ENCODE data around the gene COL5A1.

DNA sequence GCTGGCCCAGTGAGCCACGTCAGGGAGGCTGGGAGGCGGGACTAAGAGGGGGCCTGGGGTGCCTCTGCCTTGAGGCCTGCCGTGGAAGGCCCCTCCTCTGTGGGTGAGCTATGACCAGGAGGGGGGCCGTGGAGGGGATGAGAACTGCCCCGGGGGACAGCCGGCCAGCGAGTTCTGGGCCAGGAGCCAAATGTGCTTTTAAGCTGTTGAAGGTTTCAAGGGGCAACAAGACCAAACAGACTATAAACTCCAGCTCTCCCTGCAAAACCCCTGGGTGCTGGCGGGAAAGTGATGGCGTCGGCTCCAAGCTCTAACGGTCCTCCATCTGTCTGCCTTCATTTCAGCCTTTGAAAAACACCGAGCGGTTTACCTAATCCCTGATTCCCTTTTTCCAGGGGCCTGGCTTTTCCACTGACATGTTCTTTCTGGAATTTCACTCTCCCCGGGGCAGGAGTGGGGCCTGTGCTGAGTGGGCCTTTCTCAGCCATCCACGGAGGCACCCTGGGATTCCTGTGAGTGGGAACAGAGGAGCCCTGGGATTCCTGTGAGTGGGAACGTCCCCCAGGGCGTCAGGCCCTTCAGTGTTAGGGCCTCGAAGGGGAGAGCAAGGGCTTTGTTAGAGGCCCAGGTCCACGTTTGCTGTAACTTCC lies 65.6 kb downstream of the COL5A1 start:
- no peak for TF ChIP-seq EZH2 (IDR thresholded peaks at IDR 0.05; ENCODE audit: borderline replicate concordance, low read depth, low read length, severe bottlenecking)
- TF ChIP-seq, protein P1, sequence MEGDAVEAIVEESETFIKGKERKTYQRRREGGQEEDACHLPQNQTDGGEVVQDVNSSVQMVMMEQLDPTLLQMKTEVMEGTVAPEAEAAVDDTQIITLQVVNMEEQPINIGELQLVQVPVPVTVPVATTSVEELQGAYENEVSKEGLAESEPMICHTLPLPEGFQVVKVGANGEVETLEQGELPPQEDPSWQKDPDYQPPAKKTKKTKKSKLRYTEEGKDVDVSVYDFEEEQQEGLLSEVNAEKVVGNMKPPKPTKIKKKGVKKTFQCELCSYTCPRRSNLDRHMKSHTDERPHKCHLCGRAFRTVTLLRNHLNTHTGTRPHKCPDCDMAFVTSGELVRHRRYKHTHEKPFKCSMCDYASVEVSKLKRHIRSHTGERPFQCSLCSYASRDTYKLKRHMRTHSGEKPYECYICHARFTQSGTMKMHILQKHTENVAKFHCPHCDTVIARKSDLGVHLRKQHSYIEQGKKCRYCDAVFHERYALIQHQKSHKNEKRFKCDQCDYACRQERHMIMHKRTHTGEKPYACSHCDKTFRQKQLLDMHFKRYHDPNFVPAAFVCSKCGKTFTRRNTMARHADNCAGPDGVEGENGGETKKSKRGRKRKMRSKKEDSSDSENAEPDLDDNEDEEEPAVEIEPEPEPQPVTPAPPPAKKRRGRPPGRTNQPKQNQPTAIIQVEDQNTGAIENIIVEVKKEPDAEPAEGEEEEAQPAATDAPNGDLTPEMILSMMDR (IDR thresholded peaks at IDR 0.05; ENCODE audit: borderline replicate concordance, extremely low read depth, low read length, poor library complexity, severe bottlenecking): no peak

All from DND-41 (cell line).